PC-9 (cell line): Measurements from ENCODE around the gene RABL2A. TPM values are rescaled to one million over a fixed set of nuclear protein-coding genes. Genes with fewer than 3 reads are reported as not detected.
A peak's percentile ranks its signal among the peaks of the same experiment; 100 is the strongest.
"Not testable (repeated sequence)": the region's sequence is repeated elsewhere in the genome, so short reads cannot be mapped to it uniquely, and the experiment has no call there.

Source experiments
- BruUV-seq: library from RNA; stranded (reverse); fragments of 400-500 nt; replicated peaks from 2 replicates; lab custom pipeline; 2021; lab: Mats Ljungman, UMichigan
- CTCF ChIA-PET: fragments of 300-600 bp; sonication (Branson Sonifier 250); formaldehyde crosslinking; loops from one replicate; lab custom pipeline; 2022; ENCODE audit warnings: antibody characterized with exemption; lab: Charles Lee
- POLR2A ChIA-PET: fragments of 300-600 bp; sonication (Branson Sonifier 250); formaldehyde crosslinking; loops from one replicate; lab custom pipeline; 2022; ENCODE audit warnings: antibody characterized with exemption; ENCODE audit not compliant: unreplicated experiment; lab: Charles Lee
- DNase-seq, 2 experiments: peaks; one replicate each; pipeline versions ENCODE4 v3.0.0 to v3.0.0-alpha.2; 2015 to 2022; ENCODE audit warnings: mixed read lengths in 1 of 2
- H2AFZ ChIP-seq: fragments of 200-600 bp; sonication (generic); 2 replicates; pipeline ENCODE4 v1.8.1; 2017; ENCODE audit warnings: antibody characterized with exemption
- H3F3A ChIP-seq: fragments of 200-600 bp; sonication (generic); 2 replicates; pipeline ENCODE4 v1.8.1; 2017; ENCODE audit warnings: antibody characterized with exemption, mild to moderate bottlenecking, low read depth; ENCODE audit not compliant: insufficient read depth
- H3K27ac ChIP-seq: fragments of 200-600 bp; sonication (generic); 2 replicates; pipeline ENCODE4 v1.6.1; 2016; ENCODE audit warnings: mixed run types
- H3K27me3 ChIP-seq: fragments of 200-600 bp; sonication (generic); 2 replicates; pipeline ENCODE4 v1.6.1; 2016; ENCODE audit warnings: low read depth, mixed run types; ENCODE audit not compliant: insufficient read depth
- H3K36me3 ChIP-seq: fragments of 200-600 bp; sonication (generic); 2 replicates; pipeline ENCODE4 v1.6.1; 2016; ENCODE audit warnings: low read depth, mixed run types
- H3K4me1 ChIP-seq: fragments of 200-600 bp; sonication (generic); replicated peaks from 2 replicates; pipeline ENCODE4 v1.6.1; 2016; ENCODE audit warnings: mixed run types; ENCODE audit not compliant: insufficient read depth
- H3K4me2 ChIP-seq: fragments of 200-600 bp; sonication (generic); 2 replicates; pipeline ENCODE4 v1.6.1; 2017; ENCODE audit warnings: mixed run types
- H3K4me3 ChIP-seq: fragments of 200-600 bp; sonication (generic); 2 replicates; pipeline ENCODE4 v1.6.1; 2016; ENCODE audit warnings: mixed run types
- H3K79me2 ChIP-seq: fragments of 200-600 bp; sonication (generic); 2 replicates; pipeline ENCODE4 v1.6.1; 2017; ENCODE audit warnings: low read depth, mixed run types
- H3K9me2 ChIP-seq: fragments of 200-600 bp; sonication (generic); 2 replicates; pipeline ENCODE4 v1.8.1; 2017; ENCODE audit warnings: mild to moderate bottlenecking; ENCODE audit not compliant: insufficient read depth
- H3K9me3 ChIP-seq: fragments of 200-600 bp; sonication (generic); 2 replicates; pipeline ENCODE4 v1.8.1; 2016; ENCODE audit warnings: low read depth; ENCODE audit not compliant: insufficient read depth
- H4K20me1 ChIP-seq: fragments of 200-600 bp; sonication (generic); 2 replicates; pipeline ENCODE4 v1.8.1; 2017; ENCODE audit not compliant: insufficient read depth
- intact Hi-C: fragments of 100-400 bp; cut with micrococcal nuclease; formaldehyde crosslinking; loops from one replicate; pipeline ENCODE4 v1.10.0; 2022; ENCODE audit not compliant: unreplicated experiment
- total RNA-seq: library from RNA; stranded (reverse); gene quantifications from 2 replicates; pipeline ENCODE4 v1.2.3, GENCODE V29; 2021
- TF ChIP-seq, protein P1 (sequence below): fragments of 200-600 bp; sonication (generic); conservative IDR thresholded peaks from 2 replicates; pipeline ENCODE4 v1.6.1; 2017; ENCODE audit warnings: mixed run types, antibody characterized with exemption, mild to moderate bottlenecking, moderate library complexity

The RABL2A gene
- total RNA-seq, 1 experiment from 2014 or later = 27.7 TPM

DNA sequence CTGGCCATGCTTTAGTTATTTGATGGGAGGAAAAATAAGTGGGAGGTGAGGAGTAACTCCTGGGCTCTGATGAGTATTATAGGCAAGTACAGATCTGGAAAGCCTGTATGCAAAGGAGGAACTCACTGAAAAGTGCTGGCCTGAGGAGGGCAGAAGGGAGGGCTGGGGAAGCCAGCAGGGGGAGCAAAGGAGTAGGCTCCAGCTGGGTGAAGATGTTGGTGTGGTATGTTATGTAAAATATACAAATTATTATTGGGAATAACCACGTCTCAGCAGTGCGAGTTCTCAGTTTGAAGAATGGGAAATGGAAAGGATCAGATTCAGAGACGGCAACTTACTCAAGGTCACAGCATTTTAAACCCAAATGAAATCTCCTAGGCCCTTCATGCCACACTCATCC is 39.9 kb upstream of the RABL2A start:
- POLR2A ChIA-PET, H3K27me3 ChIP-seq, H3F3A ChIP-seq, BruUV-seq, H3K36me3 ChIP-seq, H3K27ac ChIP-seq, H2AFZ ChIP-seq, CTCF ChIA-PET, H3K9me3 ChIP-seq, H3K4me3 ChIP-seq, H3K4me2 ChIP-seq, H3K9me2 ChIP-seq, H4K20me1 ChIP-seq, intact Hi-C loops: not testable (repeated sequence)
- Histone ChIP-seq H3K4me1 (peaks cover 11% of the 10 kb centered on the region), H3K79me2 (peaks cover 12% of the 10 kb centered on the region)
- DNase-seq = peak; percentile 36 to 50
- TF ChIP-seq, protein P1, sequence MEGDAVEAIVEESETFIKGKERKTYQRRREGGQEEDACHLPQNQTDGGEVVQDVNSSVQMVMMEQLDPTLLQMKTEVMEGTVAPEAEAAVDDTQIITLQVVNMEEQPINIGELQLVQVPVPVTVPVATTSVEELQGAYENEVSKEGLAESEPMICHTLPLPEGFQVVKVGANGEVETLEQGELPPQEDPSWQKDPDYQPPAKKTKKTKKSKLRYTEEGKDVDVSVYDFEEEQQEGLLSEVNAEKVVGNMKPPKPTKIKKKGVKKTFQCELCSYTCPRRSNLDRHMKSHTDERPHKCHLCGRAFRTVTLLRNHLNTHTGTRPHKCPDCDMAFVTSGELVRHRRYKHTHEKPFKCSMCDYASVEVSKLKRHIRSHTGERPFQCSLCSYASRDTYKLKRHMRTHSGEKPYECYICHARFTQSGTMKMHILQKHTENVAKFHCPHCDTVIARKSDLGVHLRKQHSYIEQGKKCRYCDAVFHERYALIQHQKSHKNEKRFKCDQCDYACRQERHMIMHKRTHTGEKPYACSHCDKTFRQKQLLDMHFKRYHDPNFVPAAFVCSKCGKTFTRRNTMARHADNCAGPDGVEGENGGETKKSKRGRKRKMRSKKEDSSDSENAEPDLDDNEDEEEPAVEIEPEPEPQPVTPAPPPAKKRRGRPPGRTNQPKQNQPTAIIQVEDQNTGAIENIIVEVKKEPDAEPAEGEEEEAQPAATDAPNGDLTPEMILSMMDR = peak; percentile 55

DNA sequence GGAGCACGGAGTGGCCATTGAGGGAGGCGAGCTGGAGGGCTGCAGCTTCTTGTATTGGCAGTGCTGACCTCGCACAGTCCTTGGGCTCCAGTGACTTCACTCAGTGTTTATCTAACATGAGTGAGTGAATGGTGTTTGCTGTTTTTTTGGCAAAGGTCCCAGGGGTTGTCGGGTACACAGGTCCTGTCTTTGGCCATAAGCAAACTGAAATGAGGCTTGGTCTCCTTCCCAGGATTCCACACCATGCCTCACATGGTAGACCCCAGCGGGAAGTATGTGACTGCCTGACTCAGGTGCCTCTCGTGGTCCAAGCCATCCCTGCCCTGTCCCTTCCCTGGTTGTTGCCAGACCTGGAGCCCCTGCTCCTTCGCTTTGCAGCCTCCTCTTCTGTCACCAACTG is 37.5 kb upstream of the RABL2A start:
- H3K36me3 ChIP-seq, POLR2A ChIA-PET, H3K4me2 ChIP-seq, DNase-seq, H3K4me1 ChIP-seq, H4K20me1 ChIP-seq, H3K79me2 ChIP-seq, BruUV-seq, H3K4me3 ChIP-seq, intact Hi-C loops, H3K9me2 ChIP-seq, H3K27ac ChIP-seq, H3K27me3 ChIP-seq, CTCF ChIA-PET, H3K9me3 ChIP-seq, H2AFZ ChIP-seq, H3F3A ChIP-seq: not testable (repeated sequence)

DNA sequence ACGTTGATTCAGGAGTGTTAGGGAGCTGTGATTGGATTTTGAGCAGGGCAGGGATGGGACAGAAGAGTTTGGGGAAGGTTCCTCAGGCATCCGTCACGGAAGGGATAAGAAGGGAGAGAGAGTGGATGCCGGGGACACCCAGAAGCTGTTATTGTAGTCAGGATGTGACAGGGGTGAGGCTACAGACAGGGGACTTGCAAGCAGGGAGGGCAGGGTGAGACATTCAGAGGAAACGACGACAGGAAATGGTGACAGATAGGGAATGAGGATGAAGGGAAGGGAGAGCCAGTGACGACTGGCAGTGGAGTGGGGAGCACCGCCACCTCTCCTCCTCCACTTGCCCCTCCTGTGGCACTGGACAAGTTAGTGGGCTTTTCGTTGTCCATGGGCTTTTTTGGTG is 35.1 kb upstream of the RABL2A start:
- H3K27me3 ChIP-seq, CTCF ChIA-PET, DNase-seq, H3F3A ChIP-seq, H3K9me3 ChIP-seq, H3K9me2 ChIP-seq, H3K4me3 ChIP-seq, POLR2A ChIA-PET, BruUV-seq, H3K27ac ChIP-seq, intact Hi-C loops, H3K79me2 ChIP-seq, H3K36me3 ChIP-seq, H4K20me1 ChIP-seq, H3K4me1 ChIP-seq, H2AFZ ChIP-seq, H3K4me2 ChIP-seq: not testable (repeated sequence)

DNA sequence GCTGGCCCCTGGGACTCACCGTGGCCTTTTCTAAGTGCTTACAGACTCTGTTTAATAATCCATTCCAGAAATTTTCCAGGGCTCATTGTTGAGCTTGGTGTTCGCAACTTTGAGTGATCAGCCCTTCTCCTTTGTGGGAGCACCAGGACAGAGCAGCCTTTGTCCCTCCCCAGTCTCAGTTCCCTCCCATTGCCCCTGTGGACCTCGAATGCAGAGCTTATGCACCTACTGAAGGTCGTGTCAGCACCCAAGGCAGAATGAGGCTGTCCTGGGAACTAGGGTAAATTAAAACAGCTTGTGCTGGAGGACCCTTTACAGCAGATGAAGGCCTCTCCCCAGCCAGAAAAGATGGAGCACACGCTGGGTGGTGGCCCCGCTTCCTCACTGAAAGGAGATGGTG is 33.8 kb upstream of the RABL2A start:
- H3K4me1 ChIP-seq, H3K9me3 ChIP-seq, H3K4me3 ChIP-seq, H4K20me1 ChIP-seq, H3K27me3 ChIP-seq, H3F3A ChIP-seq, H3K9me2 ChIP-seq, BruUV-seq, H2AFZ ChIP-seq, DNase-seq, H3K27ac ChIP-seq, H3K36me3 ChIP-seq, H3K4me2 ChIP-seq, H3K79me2 ChIP-seq, POLR2A ChIA-PET, CTCF ChIA-PET, intact Hi-C loops: not testable (repeated sequence)

DNA sequence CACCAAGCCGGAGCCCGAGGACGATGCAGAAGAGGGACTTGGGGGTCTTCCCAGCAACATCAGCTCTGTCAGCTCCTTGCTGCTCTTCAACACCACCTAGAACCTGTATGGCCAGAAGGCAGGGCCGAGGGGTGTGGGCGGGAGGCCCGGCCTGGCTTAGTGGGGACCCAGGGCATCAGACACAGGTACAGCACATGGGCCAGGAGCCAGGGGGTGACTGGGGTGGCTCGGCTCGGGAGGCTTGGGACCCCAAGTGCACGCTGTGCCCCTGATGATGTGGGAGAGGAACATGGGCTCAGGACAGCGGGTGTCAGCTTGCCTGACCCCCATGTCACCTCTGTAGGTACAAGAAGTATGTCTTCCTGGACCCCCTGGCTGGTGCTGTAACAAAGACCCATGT is 31.3 kb upstream of the RABL2A start:
- H3K79me2 ChIP-seq, H3K36me3 ChIP-seq, POLR2A ChIA-PET, BruUV-seq, H3F3A ChIP-seq, H4K20me1 ChIP-seq, H3K27me3 ChIP-seq, H2AFZ ChIP-seq, H3K4me3 ChIP-seq, H3K4me1 ChIP-seq, intact Hi-C loops, H3K4me2 ChIP-seq, H3K9me3 ChIP-seq, DNase-seq, CTCF ChIA-PET, H3K27ac ChIP-seq, H3K9me2 ChIP-seq: not testable (repeated sequence)

DNA sequence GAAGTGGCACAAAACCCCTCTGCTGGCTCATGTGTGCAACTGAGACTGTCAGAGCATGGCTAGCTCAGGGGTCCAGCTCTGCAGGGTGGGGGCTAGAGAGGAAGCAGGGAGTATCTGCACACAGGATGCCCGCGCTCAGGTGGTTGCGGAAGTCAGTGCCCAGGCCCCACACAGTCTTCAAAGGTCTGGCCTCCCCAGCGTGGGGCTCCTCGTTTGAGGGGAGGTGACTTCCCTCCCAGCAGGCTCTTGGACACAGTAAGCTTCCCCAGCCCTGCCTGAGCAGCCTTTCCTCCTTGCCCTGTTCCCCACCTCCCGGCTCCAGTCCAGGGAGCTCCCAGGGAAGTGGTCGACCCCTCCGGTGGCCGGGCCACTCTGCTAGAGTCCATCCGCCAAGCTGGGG is 29.9 kb upstream of the RABL2A start:
- H2AFZ ChIP-seq, H3K4me3 ChIP-seq, POLR2A ChIA-PET, H3K27me3 ChIP-seq, H3K4me1 ChIP-seq, H3F3A ChIP-seq, H3K9me2 ChIP-seq, H3K9me3 ChIP-seq, H3K79me2 ChIP-seq, H3K27ac ChIP-seq, DNase-seq, H4K20me1 ChIP-seq, H3K36me3 ChIP-seq, H3K4me2 ChIP-seq, intact Hi-C loops, BruUV-seq, CTCF ChIA-PET: not testable (repeated sequence)

DNA sequence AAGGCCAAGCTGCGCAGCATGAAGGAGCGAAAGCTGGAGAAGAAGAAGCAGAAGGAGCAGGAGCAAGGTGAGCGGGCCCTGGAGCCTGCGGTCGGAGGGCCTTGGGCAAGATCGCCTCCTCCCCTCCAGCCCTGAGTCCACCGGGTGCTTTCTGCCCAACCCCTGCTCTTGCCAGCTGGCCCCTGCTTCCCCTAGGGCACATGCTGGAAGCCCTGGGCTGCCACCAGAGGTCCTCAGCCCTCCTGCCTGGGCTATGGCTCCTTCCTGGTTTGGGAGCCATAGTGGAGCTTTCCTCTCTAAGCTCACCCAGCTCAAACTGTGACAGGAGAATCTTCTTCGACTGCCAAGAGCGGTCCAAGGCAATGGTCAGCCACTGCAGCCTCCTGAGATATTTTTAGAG is 29.5 kb upstream of the RABL2A start:
- H2AFZ ChIP-seq, intact Hi-C loops, H3K4me2 ChIP-seq, CTCF ChIA-PET, H3F3A ChIP-seq, H3K79me2 ChIP-seq, H3K9me3 ChIP-seq, H3K36me3 ChIP-seq, H3K9me2 ChIP-seq, H3K27ac ChIP-seq, H3K4me3 ChIP-seq, H3K4me1 ChIP-seq, POLR2A ChIA-PET, H3K27me3 ChIP-seq, H4K20me1 ChIP-seq: not testable (repeated sequence)
- BruUV-seq = TSS peak; percentile 32
- peak in 1 of 2 experiments; percentile 37 for DNase-seq
